Lung microvascular endothelial cell (primary cell): Measurements from ENCODE around the gene VRK3. TPM values are rescaled to one million over a fixed set of nuclear protein-coding genes. Genes with fewer than 3 reads are reported as not detected.
"Not testable (repeated sequence)": the region's sequence is repeated elsewhere in the genome, so short reads cannot be mapped to it uniquely, and the experiment has no call there.

Source experiments
- DNase-seq, 2 donors: peaks; one replicate each; pipeline versions ENCODE4 v3.0.0 to v3.0.0-alpha.2; 2010; ENCODE audit warnings: low read depth in 2 of 2
- total RNA-seq: library from RNA; depleted of rRNA; stranded (reverse); fragments of >200 nt; gene quantifications from 2 replicates; pipeline ENCODE4 v1.2.1, GENCODE V29; 2014

VRK3 gene
- total RNA-seq, 1 donor from 2014 or later, result 18.3 TPM

DNA sequence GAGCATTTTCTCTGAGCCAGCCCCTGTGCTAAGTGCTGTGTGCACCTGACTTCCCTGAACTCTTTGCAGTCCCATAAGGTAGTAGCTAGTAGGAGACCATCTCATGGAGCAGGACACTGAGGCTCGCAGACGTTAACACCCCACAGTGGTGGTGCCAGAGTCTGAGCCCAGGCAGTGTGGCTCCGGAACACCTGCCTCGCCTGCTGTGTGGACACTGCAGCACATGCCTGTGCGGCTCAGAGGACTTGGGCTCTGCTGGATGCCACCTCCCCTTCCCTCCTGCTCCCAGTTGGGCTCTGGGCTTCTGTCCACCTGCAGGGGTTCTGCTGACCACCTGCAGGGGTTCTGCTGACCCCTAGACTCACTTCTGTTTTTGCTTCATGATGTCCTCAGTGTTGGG is 37.2 kb downstream of the VRK3 start:
- no peak for DNase-seq

DNA sequence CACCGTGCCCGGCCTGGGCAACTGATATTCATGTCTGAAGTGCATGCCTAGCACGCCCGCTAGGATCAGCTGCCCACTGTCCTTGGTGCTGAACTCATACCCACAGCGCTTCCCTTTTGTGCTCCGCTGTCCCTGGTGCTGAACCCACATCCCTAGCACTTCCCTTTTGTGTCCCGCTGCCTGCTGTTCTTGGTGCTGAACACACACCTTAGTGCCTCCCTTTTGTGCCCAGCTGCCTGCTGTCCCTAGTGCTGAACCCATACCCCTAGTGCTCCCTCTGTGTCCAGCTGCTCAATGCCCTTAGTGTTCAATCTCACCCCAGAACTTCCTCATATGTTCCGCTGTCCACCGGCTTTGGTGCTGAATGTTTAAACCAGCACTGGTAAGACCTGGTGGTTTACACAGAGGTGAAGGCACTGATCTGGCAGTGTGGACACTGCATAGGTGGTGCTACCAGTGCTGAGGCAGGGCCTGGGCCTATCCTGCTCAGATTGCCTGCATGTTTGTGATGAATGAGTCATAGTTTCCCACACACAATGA is 37.9 kb downstream of the VRK3 start:
- peak; percentile 93 to 96 for DNase-seq

DNA sequence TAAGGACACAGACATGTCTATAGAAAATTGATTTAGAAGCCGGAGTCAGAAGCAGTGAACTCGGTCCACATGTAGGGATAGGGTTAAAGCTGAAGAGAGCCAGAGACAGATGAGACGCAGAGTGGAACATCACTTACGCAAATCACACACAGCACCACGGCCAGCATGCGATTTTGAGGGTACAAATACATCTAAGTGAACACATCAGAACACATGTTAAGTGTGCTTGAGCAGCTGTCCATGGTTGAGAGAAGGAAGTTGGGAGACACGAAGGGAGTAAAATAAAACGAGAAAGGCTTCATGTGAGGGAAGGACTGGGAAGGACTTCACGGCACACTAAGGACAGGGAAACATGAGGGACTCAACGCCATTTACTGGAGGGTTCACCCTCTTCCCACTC is 38.8 kb downstream of the VRK3 start:
- no peak for DNase-seq

DNA sequence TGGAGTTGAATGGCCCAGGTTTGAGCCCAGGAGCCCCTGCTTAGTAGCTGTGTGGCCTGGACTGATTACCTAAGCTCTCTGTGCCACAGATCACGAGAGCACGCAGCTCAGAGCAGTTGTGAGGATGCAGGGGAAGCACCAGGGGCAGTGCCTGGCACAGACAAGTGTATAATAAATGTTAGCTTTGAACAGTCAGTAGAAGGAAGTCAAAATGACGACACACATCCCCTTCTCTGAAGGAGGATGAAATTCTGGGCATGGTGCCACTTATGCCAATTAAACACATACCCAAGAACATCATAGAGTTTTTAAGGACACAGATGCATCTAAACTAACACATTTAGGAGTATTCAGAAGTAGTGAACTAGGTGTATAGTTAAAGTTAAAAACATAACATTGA is 39.3 kb downstream of the VRK3 start:
- peak in 1 of 2 donors; percentile 47 for DNase-seq

DNA sequence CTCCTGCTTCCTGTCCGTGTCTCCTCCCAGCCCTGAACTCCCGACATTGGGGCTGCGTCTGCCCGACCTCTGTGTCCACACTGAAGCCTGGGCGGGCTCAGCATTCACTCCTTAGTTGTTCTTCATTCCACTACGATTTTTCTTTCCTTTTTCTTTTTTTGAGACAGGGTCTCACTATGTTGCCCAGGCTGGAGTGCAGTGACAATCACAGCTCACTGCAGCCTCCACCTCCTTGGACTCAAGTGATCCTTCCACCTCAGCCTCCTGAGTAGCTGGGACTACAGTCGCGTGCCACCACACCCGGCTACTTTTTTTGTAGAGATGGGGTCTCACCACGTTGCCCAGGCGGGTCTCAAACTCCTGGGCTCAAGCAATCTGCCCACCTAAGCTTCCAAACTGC is 40.7 kb downstream of the VRK3 start:
- no peak for DNase-seq

DNA sequence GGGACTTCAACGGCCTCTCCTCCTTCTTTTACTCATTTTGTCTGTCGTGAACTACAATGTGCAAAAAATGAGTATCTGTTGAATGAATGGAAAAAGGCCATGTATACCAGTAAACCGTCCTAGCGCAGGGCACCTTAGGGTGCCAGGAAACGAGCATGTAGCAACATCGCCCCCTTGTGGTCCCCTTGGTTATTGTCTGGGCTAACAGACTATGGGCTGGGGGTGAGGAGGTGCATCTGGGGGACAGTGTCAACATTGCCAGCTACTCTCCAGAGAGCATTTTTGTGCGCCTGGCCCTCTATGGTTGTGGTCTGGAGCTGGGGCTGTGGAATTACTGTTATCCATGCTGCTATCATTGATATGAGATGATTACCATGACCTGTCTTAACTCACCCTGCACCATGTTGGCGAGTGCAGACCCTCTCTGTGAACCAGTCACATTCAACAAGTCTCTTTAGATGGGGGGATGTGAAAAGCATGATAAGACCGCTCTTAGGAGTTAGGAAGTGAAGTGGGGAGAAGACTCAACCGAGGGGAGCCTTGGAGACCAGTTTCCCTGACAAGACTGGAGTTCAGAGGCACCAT is 41.4 kb downstream of the VRK3 start:
- DNase-seq, result peak; percentile 61 to 63

DNA sequence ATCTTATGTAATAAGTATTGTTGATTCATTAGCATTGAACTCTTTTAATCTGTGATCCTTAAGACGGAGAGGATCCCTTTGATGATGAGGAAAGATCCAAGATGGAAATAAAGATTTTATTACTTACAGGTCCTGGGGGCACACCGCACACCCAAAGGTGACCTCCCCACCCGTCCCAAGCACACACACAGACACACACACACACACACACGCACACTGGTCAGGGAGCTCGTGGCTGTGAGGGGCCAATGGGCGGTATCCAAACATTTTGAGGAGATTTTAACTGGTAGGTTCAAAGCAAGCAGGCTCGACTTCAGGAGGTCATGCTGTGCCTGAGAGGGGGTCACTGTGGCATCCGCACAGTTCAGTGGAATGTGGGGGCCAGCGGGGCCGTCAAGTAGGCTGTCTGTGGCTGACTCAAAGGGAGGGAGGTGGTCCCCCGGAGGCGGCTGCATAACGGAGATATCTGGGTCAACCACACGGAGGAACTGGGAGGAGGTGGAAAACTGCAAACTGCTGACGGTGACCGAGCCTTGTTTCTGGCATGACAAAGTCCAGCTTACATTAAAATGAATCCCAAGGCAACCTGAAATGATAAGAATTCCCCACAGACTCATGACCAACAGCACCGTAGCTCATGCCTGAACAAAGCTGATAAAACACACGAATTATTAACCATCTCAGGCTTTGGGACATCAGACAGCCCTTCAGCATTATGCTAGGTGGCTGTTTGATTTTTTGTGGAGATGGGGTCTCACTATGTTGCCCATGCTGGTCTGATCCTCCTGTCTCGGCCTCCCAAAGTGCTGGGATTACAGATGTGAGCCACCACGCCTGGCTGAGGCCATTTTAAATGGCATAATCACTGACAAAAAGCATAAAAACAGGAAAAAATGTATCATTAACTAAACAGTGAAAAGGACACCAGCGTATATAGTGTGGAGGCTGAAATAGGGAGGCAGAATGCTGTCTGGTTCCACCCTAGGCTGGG is 43.3 kb downstream of the VRK3 start:
- DNase-seq, result no peak

DNA sequence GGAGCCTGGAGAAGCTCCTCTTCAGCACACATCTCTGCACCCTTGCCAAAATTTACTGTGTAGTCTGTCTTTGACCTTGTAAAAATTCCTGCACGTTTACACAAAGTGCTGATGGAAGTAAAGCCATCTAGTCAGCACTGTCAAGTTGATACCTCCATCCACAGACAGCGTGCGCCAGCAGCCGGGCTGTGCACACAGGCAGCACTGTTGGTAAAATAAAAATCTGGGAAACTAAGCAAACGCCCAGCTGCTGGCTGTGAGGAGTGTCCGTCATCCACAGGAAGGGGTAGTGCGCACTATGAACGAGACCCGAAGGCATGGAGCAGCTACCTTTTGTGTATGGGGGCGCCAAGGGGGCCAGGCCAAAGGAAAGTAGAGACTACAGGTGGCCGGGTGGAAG is 46.8 kb downstream of the VRK3 start:
- DNase-seq, result no peak

DNA sequence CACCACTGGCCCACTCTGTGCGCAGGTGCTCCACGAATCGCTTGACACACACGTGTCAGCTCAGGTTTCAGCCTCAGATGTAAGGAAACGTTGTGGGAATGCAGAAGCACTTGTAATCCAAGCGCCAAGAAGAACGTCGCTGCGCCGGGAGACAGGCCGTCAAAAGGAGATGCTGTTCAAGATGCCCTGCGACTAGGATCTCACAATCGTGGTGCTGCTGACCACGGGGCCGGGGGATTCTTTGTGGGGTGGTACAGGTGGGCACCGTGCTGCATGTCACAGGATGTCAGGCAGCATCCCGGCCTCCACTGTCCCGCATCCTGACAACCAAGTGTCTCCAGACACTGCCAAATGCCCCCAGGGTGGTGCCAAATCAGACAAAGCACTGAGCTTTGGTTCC is 47.3 kb downstream of the VRK3 start:
- no peak for DNase-seq

DNA sequence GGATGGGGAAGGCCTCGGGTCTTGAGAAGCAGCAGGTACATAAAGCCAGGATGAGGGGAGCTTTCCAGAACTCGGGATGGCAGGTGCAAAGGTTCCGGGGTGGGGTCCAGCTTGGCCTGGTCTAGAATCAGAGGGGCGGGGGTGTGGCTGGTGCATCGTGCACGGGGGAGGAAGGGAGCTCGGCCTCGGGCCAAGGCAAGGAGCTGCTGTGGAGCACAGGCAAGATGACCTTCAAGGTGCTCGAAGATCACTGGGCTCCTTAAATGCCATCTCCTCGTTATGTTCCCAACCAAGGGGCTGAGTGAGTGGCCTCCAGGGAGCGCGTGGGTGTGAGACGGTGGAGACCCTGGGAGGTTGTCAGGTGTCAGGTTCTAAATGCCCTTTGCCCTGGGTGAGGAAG is 48.1 kb downstream of the VRK3 start:
- DNase-seq, result no peak

DNA sequence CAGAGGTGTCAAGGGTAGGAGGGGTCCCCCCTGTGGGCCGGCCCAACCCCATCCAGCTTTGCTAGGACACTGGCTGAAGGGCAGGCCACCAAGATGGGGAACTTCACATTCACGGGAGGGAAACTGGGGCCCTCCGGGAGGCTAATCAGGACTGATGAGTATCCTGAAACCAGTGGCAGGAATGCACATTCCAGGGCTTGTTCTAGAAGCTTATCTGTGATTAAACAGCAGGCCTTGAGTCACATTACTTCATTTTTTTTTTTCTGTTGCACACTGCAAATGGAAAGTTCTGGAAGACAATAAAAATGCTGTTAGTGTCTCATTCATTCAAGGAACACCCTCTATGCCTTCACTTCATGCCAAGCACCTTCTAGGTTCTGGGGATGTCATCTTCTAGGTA is 48.7 kb downstream of the VRK3 start:
- no peak for DNase-seq

DNA sequence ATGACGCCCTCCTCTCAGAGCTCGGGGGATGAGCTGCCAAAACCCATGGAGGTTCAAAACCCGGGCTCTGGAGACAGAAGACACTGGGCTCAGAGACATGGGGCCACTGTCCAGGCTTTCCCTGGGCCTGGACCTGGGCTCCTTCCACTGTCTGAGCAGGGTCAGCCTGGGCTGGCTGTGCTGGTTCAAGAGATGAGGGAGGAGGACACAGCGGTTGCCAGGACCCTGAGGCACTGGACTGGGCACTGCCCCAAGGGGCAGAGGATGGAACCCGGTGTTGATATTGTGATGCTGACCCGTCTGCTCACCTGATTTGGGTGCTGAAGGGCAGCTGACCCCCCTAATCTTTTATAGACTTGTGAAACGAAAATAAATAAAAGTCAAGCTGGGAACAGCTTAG is 50.1 kb downstream of the VRK3 start:
- no peak for DNase-seq

DNA sequence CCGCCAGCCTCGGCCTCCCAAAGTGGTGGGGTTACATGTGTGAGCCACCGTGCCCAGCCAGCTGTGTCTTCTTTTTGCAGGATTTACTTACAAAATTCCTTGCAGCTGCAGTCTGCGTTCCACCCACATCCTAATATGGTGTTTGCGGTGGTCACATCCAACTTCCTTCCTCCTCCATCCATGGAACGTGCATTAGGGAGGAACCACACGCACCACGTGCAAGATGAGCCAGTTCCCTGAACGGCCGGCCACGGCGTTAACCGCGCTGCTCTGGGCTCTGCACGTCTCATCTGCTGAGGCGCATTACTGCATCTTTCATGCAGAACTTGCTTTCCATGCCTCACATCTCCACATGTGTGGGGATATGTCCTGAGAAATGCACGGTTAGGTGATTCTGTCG is 51.2 kb downstream of the VRK3 start:
- DNase-seq, result no peak

DNA sequence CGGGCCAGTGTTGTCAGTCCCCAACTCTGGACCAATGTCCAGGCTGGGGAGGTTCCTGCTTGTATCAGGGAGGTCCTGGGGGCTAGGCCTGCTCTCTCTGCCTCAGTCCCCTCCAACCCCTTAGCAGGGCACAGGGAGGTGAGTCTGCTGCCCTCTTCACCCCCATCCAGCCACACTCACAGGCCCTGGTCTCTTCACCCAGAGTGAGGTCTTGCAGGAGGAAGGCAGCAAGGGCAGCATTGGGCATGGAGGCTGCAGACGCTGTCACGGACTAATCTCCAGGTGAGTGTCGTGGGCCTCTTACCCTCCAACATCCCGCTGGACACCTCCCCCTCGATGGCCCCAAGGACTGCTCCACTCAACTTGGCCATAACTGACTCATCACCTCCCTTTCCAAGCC is 52.3 kb downstream of the VRK3 start:
- DNase-seq, result no peak

DNA sequence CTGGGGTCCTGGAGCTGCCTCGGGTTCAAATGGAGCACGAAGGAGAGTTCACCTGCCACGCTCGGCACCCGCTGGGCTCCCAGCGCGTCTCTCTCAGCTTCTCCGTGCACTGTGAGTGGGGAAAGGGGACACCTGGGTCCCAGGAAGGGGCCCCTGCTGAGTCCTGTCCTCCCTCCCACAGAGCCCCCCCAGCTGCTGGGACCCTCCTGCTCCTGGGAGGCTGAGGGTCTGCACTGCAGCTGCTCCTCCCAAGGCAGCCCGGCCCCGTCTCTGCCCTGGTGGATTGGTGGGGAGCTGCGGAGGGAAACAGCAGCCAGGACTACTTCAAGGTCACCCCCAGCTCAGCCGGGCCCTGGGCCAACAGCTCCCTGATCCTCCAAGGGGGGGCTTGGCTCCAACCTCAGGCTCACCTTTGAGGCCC is 53.2 kb downstream of the VRK3 start:
- DNase-seq, result no peak

DNA sequence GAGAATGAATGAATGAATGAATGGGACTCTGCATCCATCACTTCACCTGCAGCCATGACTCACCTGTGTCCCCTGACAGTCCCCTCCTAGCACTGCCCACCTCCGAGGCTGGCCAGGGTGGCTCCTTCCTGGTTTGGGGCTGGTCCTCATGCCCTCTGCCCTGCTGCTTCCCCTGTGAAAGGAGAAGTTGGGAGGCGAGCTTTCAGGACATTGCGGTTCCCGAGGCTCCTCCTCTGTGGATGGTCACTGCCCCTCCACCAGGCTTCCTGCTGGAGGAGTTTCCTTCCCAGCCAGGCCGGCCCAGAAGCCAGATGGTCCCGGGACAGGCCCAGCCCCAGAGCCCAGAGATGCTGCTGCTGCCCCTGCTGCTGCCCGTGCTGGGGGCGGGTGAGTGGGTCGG is 55.8 kb downstream of the VRK3 start:
- DNase-seq, result not testable (repeated sequence)

DNA sequence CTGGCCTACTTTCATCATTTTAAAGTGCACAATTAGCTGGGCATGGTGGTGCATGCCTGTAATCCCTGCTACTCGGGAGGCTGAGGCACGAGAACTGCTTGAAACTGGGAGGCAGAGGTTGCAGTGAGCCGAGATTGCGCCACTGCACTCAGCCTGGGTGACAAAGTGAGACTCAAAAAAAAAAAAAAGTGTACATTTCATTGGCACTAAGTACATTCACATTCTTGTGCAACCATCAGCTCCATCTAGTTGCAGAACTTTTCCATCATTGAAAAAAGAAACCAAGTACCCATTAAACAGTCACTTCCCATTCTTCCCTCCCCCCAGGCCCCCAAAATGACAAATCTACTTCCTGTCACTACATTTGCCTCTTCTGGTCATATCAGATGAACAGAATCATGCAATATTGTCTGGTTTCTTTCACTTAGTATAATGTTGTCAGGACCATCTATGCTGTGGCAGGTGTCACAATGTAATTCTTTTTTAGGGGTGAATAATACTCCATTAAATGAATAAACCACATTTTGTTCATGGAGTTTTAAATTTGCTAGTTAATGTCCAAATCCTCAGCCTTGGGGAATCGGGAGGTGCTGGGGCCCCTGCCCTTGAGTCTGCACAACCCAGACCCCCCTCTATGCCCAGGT is 56.8 kb downstream of the VRK3 start:
- no peak for DNase-seq

DNA sequence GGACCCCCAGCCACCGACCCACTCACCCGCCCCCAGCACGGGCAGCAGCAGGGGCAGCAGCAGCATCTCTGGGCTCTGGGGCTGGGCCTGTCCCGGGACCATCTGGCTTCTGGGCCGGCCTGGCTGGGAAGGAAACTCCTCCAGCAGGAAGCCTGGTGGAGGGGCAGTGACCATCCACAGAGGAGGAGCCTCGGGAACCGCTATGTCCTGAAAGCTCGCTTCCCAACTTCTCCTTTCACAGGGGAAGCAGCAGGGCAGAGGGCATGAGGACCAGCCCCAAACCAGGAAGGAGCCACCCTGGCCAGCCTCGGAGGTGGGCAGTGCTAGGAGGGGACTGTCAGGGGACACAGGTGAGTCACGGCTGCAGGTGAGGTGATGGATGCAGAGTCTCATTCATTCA is 64.2 kb downstream of the VRK3 start, which contains the start of gene SIGLEC11:
Gene SIGLEC11 (minus strand): TSS at position 193 of the 400 bp plus-strand sequence. CDS start 91 bp downstream, at position 102.
- DNase-seq, result not testable (repeated sequence)

DNA sequence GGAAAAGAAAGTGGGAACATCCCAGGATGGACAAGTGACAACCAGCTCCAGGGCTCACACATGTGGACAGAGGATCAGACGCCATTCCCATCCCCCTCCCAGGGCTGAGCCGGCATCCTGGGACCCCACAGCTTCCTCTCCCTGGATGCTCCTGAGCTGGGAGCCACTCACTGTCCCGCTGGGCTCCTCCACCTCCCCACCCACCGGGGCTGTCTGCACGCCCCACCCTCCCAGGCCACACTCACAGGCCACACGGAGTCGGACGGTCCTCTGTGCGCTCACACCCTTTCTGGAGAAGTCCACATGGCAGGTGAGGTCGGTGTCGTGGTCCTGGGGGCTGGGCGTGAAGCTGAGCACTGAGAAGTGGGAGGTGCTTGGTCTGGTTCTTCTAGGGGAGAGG is 65.3 kb downstream of the VRK3 start:
- not testable (repeated sequence) for DNase-seq

DNA sequence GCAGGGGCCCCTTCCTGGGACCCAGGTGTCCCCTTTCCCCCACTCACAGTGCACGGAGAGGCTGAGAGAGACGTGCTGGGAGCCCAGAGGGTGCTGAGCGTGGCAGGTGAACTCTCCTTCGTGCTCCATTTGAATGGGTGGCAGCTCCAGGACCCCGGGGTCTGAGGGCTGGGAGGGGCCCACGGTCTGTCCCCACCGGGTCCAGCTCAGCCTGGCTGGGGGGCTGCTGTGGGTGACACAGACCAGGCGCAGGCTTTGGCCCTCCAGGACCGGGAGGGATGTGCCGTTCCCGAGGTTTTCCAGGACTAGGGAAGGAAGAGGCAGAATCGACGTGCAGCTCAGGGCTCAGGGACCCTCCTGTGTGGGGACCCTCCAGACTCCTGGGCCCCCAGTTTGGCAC is 66.6 kb downstream of the VRK3 start:
- not testable (repeated sequence) for DNase-seq

DNA sequence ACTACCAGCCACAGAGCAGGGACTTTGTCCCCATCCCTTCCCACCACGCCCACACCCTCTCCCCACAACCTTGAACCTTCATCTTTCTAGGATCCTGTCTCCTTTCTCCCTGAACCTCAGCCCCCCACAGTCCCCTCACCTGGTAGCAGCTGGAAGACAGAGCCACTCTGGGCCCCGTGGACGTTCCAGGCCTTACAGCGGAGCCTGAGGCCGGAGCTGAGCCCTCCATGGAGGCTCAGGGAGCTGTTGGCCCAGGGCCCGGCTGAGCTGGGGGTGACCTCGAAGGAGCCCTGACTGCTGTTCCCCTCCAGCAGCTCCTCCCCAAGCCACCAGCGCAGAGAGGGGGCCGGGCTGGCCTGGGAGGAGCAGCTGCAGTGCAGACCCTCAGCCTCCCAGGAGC is 67.0 kb downstream of the VRK3 start:
- not testable (repeated sequence) for DNase-seq
